ENCODE measurements around the gene UGT3A2.

Gene UGT3A2

GRCh38 chr5:36033047-36033446 is 33.6 kb downstream of the UGT3A2 start:
- H3K4me2 ChIP-seq (ENCODE audit: low read depth, low read length, poor library complexity, severe bottlenecking), result no peak overlapping the region
- no peak overlapping the region for H3K9ac ChIP-seq (ENCODE audit: low read length)
- no peak for TF ChIP-seq CTCF (IDR thresholded peaks at IDR 0.05; ENCODE audit: insufficient read depth, low read length, poor library complexity, severe bottlenecking)
- TF ChIP-seq EZH2phosphoT487 (conservative IDR thresholded peaks at IDR 0.05; ENCODE audit: low read length), result no peak
- no peaks in the 10 kb centered on the region for H3K27me3 ChIP-seq (ENCODE audit: low read length)
- no peaks in the 10 kb centered on the region for H3K36me3 ChIP-seq (ENCODE audit: low read length)
- no peaks in the 10 kb centered on the region for H3K9me2 ChIP-seq (replicated peaks; ENCODE audit: insufficient read depth, low read length)
- no peak overlapping the region for H2AFZ ChIP-seq (ENCODE audit: low read depth, low read length, severe bottlenecking)
- no peaks in the 10 kb centered on the region for H3F3A ChIP-seq (ENCODE audit: insufficient read depth)
- H4K20me1 ChIP-seq (ENCODE audit: low read depth, low read length), result no peaks in the 10 kb centered on the region
- no peaks in the 10 kb centered on the region for H3K9me3 ChIP-seq (ENCODE audit: insufficient read depth, low read length)
- no peak overlapping the region for H3K4me3 ChIP-seq (ENCODE audit: insufficient read depth, low read length, poor library complexity, severe bottlenecking)
- no peaks in the 10 kb centered on the region for H3K79me2 ChIP-seq (ENCODE audit: insufficient read depth, low read length)
- H3K27ac ChIP-seq (ENCODE audit: low read depth, low read length), result no peak overlapping the region

DNA sequence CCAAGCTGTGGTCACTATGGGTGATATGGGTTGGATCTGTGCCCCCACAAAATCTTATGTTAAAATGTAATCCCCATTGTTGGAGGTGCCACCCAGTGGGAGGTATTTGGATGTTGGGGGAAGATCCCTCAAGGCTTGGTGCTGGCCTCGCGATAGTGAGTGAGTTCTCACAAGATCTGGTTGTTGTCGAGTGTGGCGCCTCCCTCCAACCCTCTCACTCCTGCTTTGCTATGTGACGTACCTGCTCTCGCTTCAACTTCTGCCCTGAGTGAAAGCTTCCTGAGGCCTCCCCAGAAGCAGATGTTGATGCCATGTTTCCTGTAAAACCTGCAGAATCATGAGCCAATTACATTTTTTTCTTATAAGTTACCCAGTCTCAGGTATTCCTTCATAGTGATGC is 35.5 kb downstream of the UGT3A2 start:
- Histone ChIP-seq H2AFZ (ENCODE audit: low read depth, low read length, severe bottlenecking) (no peak overlapping the region), H3K9me2 (replicated peaks; ENCODE audit: insufficient read depth, low read length) (no peaks in the 10 kb centered on the region), H3K79me2 (ENCODE audit: insufficient read depth, low read length) (no peaks in the 10 kb centered on the region), H3K9ac (ENCODE audit: low read length) (no peak overlapping the region), H3K4me2 (ENCODE audit: low read depth, low read length, poor library complexity, severe bottlenecking) (no peak overlapping the region), H3K9me3 (ENCODE audit: insufficient read depth, low read length) (no peaks in the 10 kb centered on the region), H4K20me1 (ENCODE audit: low read depth, low read length) (no peaks in the 10 kb centered on the region), H3K4me3 (ENCODE audit: insufficient read depth, low read length, poor library complexity, severe bottlenecking) (no peak overlapping the region), H3K27ac (ENCODE audit: low read depth, low read length) (no peak overlapping the region), H3F3A (ENCODE audit: insufficient read depth) (no peaks in the 10 kb centered on the region), H3K27me3 (ENCODE audit: low read length) (no peaks in the 10 kb centered on the region), H3K36me3 (ENCODE audit: low read length) (no peaks in the 10 kb centered on the region)
- TF ChIP-seq CTCF (IDR thresholded peaks at IDR 0.05; ENCODE audit: insufficient read depth, low read length, poor library complexity, severe bottlenecking), result no peak
- no peak for TF ChIP-seq EZH2phosphoT487 (conservative IDR thresholded peaks at IDR 0.05; ENCODE audit: low read length)

- H2AFZ ChIP-seq (ENCODE audit: low read depth, low read length, severe bottlenecking), result no peak overlapping the region
- no peak overlapping the region for H3K4me2 ChIP-seq (ENCODE audit: low read depth, low read length, poor library complexity, severe bottlenecking)
- H4K20me1 ChIP-seq (ENCODE audit: low read depth, low read length), result no peaks in the 10 kb centered on the region
- TF ChIP-seq EZH2phosphoT487 (conservative IDR thresholded peaks at IDR 0.05; ENCODE audit: low read length) (no peak), CTCF (IDR thresholded peaks at IDR 0.05; ENCODE audit: insufficient read depth, low read length, poor library complexity, severe bottlenecking) (no peak)
- no peak overlapping the region for H3K27ac ChIP-seq (ENCODE audit: low read depth, low read length)
- no peaks in the 10 kb centered on the region for H3K9me2 ChIP-seq (replicated peaks; ENCODE audit: insufficient read depth, low read length)
- no peaks in the 10 kb centered on the region for H3K79me2 ChIP-seq (ENCODE audit: insufficient read depth, low read length)
- H3K9me3 ChIP-seq (ENCODE audit: insufficient read depth, low read length), result no peaks in the 10 kb centered on the region
- H3F3A ChIP-seq (ENCODE audit: insufficient read depth), result no peaks in the 10 kb centered on the region
- no peak overlapping the region for H3K4me3 ChIP-seq (ENCODE audit: insufficient read depth, low read length, poor library complexity, severe bottlenecking)
- H3K9ac ChIP-seq (ENCODE audit: low read length), result no peak overlapping the region
- no peaks in the 10 kb centered on the region for H3K36me3 ChIP-seq (ENCODE audit: low read length)
- H3K27me3 ChIP-seq (ENCODE audit: low read length), result 0 out of 2 replicates have a peak, but pooled peaks cover 2% of the 10 kb centered on the region
These were observed 36.8 kb downstream of the UGT3A2 start for GRCh38 chr5:36029914-36030313.
